HG02840 (cell line): ENCODE data around the gene WIF1.

Source experiments
- ATAC-seq: cut with Tn5 transposase; IDR thresholded peaks from one replicate; pipeline ENCODE4 v1.9.1; 2021; ENCODE audit warnings: mild to moderate bottlenecking, moderate library complexity, moderate number of reproducible peaks; ENCODE audit not compliant: unreplicated experiment, low FRiP score

WIF1 gene

GRCh38 chr12:65123435-65124063 lies 2.4 kb upstream of the WIF1 start:
- no peak for ATAC-seq

GRCh38 chr12:65122703-65123102 lies 1.6 kb upstream of the WIF1 start:
- no peak for ATAC-seq

- no peak for ATAC-seq
Measured at GRCh38 chr12:65121956-65122469, 908 bp upstream of the WIF1 start.

- ATAC-seq = no peak
Measured at GRCh38 chr12:65119063-65119462, 2.0 kb downstream of the WIF1 start.

GRCh38 chr12:65113621-65114035 lies 7.5 kb downstream of the WIF1 start:
- no peak for ATAC-seq

- ATAC-seq = no peak
Measured at GRCh38 chr12:65106948-65107347, 14.2 kb downstream of the WIF1 start.

- no peak for ATAC-seq
Measured at GRCh38 chr12:65100140-65100539, 21.0 kb downstream of the WIF1 start.

- no peak for ATAC-seq
Measured at GRCh38 chr12:65099182-65099581, 21.9 kb downstream of the WIF1 start.

- no peak for ATAC-seq
Measured at GRCh38 chr12:65098364-65098763, 22.7 kb downstream of the WIF1 start.

GRCh38 chr12:65094722-65095121 lies 26.4 kb downstream of the WIF1 start:
- ATAC-seq = no peak

GRCh38 chr12:65093606-65094005 lies 27.5 kb downstream of the WIF1 start:
- no peak for ATAC-seq

- no peak for ATAC-seq
Measured at GRCh38 chr12:65090461-65090860, 30.6 kb downstream of the WIF1 start.

GRCh38 chr12:65086236-65086635 lies 34.9 kb downstream of the WIF1 start:
- ATAC-seq = no peak

- ATAC-seq = no peak
Measured at GRCh38 chr12:65084579-65084978, 36.5 kb downstream of the WIF1 start.

GRCh38 chr12:65083581-65083980 lies 37.5 kb downstream of the WIF1 start:
- no peak for ATAC-seq

GRCh38 chr12:65082406-65082805 lies 38.7 kb downstream of the WIF1 start:
- no peak for ATAC-seq

GRCh38 chr12:65081496-65081895 lies 39.6 kb downstream of the WIF1 start:
- no peak for ATAC-seq

GRCh38 chr12:65074932-65075331 lies 46.2 kb downstream of the WIF1 start:
- no peak for ATAC-seq

GRCh38 chr12:65069336-65069735 lies 51.8 kb downstream of the WIF1 start:
- no peak for ATAC-seq

- ATAC-seq = no peak
Measured at GRCh38 chr12:65067383-65067782, 53.7 kb downstream of the WIF1 start.

GRCh38 chr12:65055859-65056258 lies 65.2 kb downstream of the WIF1 start:
- ATAC-seq = no peak

GRCh38 chr12:65051218-65051617 lies 69.9 kb downstream of the WIF1 start:
- ATAC-seq = no peak

- no peak for ATAC-seq
Measured at GRCh38 chr12:65045269-65045668, 75.8 kb downstream of the WIF1 start.
